SKM-1 (cell line): Measurements from ENCODE around the gene CWC27.
"Not testable (repeated sequence)": the region's sequence is repeated elsewhere in the genome, so short reads cannot be mapped to it uniquely, and the experiment has no call there.

Experiments used
- DNase-seq: peaks from one replicate; lab custom pipeline; 2025; ENCODE audit not compliant: unreplicated experiment; lab: John Stamatoyannopoulos, UW

CWC27 gene

GRCh38 chr5:64788156-64788555 is 19.4 kb downstream of the CWC27 start:
- DNase-seq, result no peak

GRCh38 chr5:64789457-64789856 is 20.7 kb downstream of the CWC27 start:
- DNase-seq, result no peak

GRCh38 chr5:64790210-64790609 is 21.5 kb downstream of the CWC27 start:
- no peak for DNase-seq

GRCh38 chr5:64792469-64792868 is 23.7 kb downstream of the CWC27 start:
- DNase-seq, result no peak

- no peak for DNase-seq
Observed at GRCh38 chr5:64794053-64794770, 25.5 kb downstream of the CWC27 start.

- DNase-seq, result no peak
Observed at GRCh38 chr5:64796301-64796700, 27.6 kb downstream of the CWC27 start.

- no peak for DNase-seq
Observed at GRCh38 chr5:64800926-64801325, 32.2 kb downstream of the CWC27 start.

GRCh38 chr5:64806537-64806936 is 37.8 kb downstream of the CWC27 start:
- no peak for DNase-seq

GRCh38 chr5:64807520-64807919 is 38.8 kb downstream of the CWC27 start:
- no peak for DNase-seq

GRCh38 chr5:64811050-64811640 is 42.4 kb downstream of the CWC27 start:
- DNase-seq, result peak; percentile 15

- DNase-seq, result no peak
Observed at GRCh38 chr5:64814073-64814472, 45.3 kb downstream of the CWC27 start.

GRCh38 chr5:64818245-64818644 is 49.5 kb downstream of the CWC27 start:
- no peak for DNase-seq

GRCh38 chr5:64819345-64819744 is 50.6 kb downstream of the CWC27 start:
- not testable (repeated sequence) for DNase-seq

- no peak for DNase-seq
Observed at GRCh38 chr5:64822320-64822719, 53.6 kb downstream of the CWC27 start.

- DNase-seq, result no peak
Observed at GRCh38 chr5:64826541-64826940, 57.8 kb downstream of the CWC27 start.

- no peak for DNase-seq
Observed at GRCh38 chr5:64827703-64828102, 59.0 kb downstream of the CWC27 start.

- not testable (repeated sequence) for DNase-seq
Observed at GRCh38 chr5:64830650-64831049, 61.9 kb downstream of the CWC27 start.

GRCh38 chr5:64831996-64832395 is 63.3 kb downstream of the CWC27 start:
- no peak for DNase-seq

- DNase-seq, result no peak
Observed at GRCh38 chr5:64834037-64834436, 65.3 kb downstream of the CWC27 start.

- DNase-seq, result no peak
Observed at GRCh38 chr5:64834611-64835010, 65.9 kb downstream of the CWC27 start.

GRCh38 chr5:64835266-64835665 is 66.5 kb downstream of the CWC27 start:
- DNase-seq, result no peak

- no peak for DNase-seq
Observed at GRCh38 chr5:64836190-64836755, 67.5 kb downstream of the CWC27 start.

GRCh38 chr5:64836786-64837185 is 68.1 kb downstream of the CWC27 start:
- no peak for DNase-seq
